Choroid plexus epithelial cell (primary cell): ENCODE results near the gene GRIFIN.

Source experiments
- DNase-seq: peaks from one replicate; pipeline ENCODE4 v3.0.0-alpha.2; 2010; ENCODE audit warnings: low read depth
- H3K4me3 ChIP-seq: 2 replicates; pipeline ENCODE4 v1.5.1; 2011; ENCODE audit warnings: low read depth, mild to moderate bottlenecking, control low read depth, low read length, moderate library complexity
- TF ChIP-seq, protein P1 (sequence below): conservative IDR thresholded peaks from 2 replicates; pipeline ENCODE4 v1.5.1; 2011; ENCODE audit warnings: low read depth, mild to moderate bottlenecking, control low read depth, inconsistent platforms, low read length, moderate library complexity

The GRIFIN gene

DNA sequence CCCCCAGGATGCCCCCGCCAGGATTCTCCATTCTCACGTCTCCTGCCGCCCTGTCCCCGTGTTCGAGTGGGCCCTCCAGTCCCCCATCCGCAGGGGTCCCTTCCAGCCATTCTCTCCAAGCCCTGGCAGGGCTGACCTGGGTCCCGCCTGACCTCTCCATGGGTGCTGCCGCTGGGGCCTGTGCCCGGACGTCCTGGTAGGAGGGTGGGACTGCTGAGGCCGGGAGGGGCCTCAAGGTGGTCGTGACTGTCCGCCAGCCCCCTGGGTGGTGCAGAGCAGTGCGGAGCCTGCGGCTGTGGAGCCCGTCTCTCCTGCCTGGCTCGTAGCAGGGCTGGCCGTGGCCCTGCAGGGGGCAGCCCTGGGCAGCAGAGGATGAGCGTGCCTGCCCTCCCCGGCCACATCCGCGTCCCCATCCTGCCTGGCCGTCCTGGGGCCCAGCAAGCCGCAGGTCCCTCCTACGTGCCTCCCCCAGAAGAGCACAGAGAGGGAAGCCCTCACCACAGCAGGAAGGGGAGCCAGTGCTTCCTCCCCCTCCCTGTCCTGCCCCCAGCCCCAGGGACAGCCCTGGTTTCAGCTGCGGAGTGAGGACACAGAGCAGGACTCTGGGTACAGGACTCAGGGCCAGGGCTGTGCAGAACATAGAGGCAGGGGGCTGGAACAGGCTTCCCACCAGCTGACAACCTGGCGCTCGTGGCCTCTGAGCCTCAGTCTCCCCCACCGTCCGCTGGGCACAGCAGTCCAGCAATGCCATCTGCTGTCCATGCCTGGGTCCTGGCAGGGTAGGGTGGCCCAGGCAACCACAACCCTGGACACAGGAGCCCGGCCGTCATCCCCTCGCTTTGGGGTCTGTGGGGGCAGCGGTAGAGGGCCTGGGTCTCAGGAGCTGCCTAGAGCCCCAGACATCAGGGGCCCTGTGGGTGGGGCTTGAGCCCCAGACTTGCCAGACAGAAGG is 1.5 kb upstream of the GRIFIN start:
- TF ChIP-seq, protein P1, sequence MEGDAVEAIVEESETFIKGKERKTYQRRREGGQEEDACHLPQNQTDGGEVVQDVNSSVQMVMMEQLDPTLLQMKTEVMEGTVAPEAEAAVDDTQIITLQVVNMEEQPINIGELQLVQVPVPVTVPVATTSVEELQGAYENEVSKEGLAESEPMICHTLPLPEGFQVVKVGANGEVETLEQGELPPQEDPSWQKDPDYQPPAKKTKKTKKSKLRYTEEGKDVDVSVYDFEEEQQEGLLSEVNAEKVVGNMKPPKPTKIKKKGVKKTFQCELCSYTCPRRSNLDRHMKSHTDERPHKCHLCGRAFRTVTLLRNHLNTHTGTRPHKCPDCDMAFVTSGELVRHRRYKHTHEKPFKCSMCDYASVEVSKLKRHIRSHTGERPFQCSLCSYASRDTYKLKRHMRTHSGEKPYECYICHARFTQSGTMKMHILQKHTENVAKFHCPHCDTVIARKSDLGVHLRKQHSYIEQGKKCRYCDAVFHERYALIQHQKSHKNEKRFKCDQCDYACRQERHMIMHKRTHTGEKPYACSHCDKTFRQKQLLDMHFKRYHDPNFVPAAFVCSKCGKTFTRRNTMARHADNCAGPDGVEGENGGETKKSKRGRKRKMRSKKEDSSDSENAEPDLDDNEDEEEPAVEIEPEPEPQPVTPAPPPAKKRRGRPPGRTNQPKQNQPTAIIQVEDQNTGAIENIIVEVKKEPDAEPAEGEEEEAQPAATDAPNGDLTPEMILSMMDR, result peak; percentile 80
- no peak overlapping the region for H3K4me3 ChIP-seq
- DNase-seq, result peak; percentile 57

DNA sequence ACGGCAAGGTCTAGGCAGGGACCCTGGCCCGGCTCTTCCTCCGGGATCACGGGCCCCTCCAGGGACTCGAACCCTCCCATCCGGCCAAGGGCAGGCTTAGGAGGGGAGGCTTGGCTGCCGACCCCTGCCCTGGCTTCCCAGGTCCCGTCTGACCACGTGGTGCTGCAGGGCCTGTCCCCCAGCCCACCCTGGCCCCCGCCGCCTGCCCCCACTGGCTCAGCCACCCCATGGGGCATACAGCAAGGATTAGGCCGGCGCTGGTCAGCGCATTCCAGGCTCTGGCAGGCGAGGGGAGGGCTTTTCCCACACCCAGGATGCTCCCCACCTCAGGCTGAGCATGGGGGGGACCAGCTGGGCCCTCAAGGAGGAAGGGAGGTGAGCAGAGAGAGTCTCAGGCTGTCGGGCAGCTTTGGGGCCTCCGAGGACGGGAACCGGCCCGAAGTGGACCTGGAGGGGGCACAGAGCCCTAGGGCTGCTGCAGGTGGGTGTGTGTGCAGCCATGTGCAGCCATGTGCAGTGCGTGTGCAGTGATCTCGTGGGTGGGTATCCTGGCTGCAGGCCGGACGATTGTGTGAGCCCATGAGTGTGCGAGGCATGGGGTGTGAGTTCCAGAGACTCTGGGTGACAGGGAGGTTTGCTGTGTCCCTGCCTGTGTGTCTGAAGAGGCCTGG is 713 bp upstream of the GRIFIN start:
- TF ChIP-seq, protein P1, result no peak
- DNase-seq, result no peak
- H3K4me3 ChIP-seq, result no peak overlapping the region

DNA sequence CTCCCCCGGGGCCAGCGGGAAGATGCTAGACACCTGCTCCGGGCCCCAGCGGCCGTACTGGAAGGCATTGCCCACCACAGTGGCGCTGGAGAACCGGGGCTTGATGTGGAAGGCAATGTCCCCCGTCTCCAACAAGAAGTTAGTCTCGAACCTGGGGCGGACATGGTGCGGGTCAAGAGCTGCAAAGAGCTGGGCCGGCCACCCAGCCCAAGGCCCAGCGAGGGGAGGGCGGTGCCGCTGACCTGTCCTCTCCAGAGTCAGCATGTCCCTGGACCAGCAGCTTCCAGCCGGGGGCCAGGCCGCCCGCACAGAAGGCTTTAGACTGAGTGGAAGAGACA is 551 bp downstream of the GRIFIN start:
- H3K4me3 ChIP-seq, result no peak overlapping the region
- TF ChIP-seq, protein P1, result no peak
- no peak for DNase-seq

DNA sequence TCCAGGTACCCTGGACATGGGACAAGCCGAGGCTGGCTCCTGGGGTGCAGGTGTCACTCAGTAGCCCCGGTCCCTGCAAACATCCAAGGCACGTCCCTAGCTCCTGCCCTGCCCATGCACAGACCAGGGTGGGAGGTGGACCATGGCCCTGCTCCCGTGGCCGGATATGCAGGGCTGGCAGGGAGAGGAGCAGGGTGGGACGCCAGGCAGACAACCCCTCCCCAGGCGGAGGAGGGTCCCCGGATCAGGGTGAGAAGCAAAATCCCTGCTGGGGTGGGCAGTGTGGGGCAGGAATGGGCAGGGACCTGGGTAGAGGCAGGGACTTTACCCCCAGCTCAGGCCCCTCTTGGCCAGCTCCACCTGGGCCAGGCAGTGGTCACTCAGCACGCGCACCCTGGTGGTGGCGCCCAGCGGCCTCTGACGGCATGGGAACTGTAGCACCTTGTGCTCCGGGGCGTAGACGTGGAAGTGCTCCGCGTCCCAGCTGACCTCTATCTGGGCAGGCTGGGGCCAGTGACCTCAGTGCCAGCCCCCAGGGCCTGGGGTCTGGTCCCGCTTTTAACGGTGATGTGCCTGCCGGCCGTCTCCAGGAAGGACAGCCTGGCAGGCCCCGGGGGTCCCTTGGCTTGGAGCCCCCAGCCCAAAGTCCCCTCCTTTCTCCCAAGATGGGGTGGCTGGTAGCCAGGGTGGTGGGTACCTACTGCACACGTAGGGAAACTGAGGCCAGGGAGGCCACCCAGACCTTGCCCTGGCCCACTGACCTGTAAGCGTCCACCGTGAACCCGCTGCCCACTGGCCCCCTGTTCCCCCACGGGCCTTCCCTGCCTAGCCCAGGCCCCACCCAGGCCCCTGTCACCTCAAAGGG is 1.2 kb downstream of the GRIFIN start:
- TF ChIP-seq, protein P1, result no peak
- H3K4me3 ChIP-seq, result no peak overlapping the region
- no peak for DNase-seq

DNA sequence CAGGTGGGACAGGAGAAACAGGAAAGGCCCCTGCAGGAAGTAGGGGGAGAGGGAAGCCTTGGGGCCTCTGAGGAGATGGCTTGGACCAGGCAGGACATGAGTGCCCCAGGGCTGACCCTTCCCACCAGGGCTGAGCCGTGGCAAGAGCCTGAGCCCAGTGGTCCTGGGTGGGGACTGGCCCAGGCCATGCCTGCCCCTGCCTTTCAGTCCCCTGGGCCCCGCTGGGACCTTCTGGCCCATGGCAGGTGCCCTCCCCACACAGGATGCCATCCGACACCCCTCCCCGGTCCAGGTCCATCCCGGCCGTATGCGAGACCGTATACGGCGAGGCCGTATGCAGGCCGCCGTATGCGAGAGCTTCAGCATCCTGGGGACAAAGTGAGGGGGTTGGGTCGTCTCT is 2.0 kb downstream of the GRIFIN start:
- H3K4me3 ChIP-seq, result no peak overlapping the region
- TF ChIP-seq, protein P1, result no peak
- DNase-seq, result no peak

GRCh38 chr7:2473496-2474180 is 2.6 kb downstream of the GRIFIN start:
- TF ChIP-seq, protein P1, result no peak
- no peak overlapping the region for H3K4me3 ChIP-seq
- DNase-seq, result no peak
